Measurements from ENCODE around the gene TEC. TPM values are rescaled to one million over a fixed set of nuclear protein-coding genes. Genes with fewer than 3 reads are reported as not detected.
"Not testable (repeated sequence)": the region's sequence is repeated elsewhere in the genome, so short reads cannot be mapped to it uniquely, and the experiment has no call there.

Gene TEC
- total and polyA plus RNA-seq, 2 experiments from 2014 or later: 2.9 to 3.0 TPM

DNA sequence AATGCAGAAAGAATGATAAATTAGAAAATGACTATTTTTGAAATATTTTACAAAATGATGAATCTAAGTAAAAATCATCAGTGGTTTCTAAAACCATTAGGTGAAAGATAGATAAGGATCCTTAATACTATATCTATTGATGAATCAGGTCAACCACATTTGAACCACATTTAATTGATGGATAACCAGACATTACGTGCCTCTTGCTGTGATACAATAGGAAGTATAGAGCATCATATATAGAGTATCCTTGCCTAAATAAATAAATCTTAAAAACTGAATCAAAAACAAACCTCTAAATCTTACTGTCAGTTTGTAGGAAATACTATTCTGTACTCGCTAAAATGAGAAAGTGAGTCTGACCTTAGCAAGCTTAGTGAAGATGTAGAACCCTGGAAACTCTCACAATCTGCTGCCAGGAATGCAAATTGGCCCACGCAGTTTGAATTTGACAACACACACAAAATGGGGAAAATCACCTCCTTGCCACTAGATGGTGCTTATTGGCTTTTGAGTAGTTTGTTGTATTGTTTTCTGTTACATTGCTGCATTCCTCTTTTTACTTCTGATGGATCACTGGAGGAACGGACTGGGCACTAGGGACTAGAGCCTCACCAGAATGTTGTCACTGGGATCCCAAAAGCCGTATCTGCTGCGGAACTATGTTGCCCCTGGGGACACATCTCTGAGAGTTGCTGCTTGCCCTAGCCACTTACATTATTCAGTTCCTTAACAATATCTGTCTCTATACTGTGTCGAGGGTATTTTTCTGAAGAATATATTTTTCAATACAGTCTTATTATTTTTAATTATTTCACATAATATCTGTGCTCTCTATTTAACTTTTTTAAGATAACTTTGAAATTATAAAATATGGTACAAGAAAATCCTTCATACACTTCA lies 46.3 kb upstream of the TEC start:
- no peaks in the 10 kb centered on the region for H4K20me1 ChIP-seq (replicated peaks; ENCODE audit: insufficient read depth)
- H3K27ac ChIP-seq (ENCODE audit: low read depth): no peak overlapping the region
- Mint-ChIP-seq H3K4me3 (no peak overlapping the region), H3K27ac (no peak overlapping the region), H3K36me3 (ENCODE audit: low read depth) (no peaks in the 10 kb centered on the region), H3K4me1 (no peaks in the 10 kb centered on the region; the same call in 2 of the 3 replicates), H3K9me3 (peaks cover 3% of the 10 kb centered on the region; the same call in 1 of the 3 replicates), H3K27me3 (ENCODE audit: insufficient read depth, low read depth, poor library complexity) (peaks cover 2% of the 10 kb centered on the region)
- peak; percentile 78 for ATAC-seq
- H3F3A ChIP-seq (replicated peaks; ENCODE audit: low read depth): no peaks in the 10 kb centered on the region
- TF ChIP-seq ZNF114 (CRISPR knock-in tag; IDR thresholded peaks at IDR 0.05) (no peak), CTCF (conservative IDR thresholded peaks at IDR 0.05; ENCODE audit: low read depth in 2 of 2) (peak; percentile 83 to 84), STAT1 (IDR thresholded peaks at IDR 0.05; ENCODE audit: unreplicated experiment) (no peak), NANOG (IDR thresholded peaks at IDR 0.05; ENCODE audit: borderline replicate concordance) (no peak), ZNF331 (CRISPR knock-in tag; IDR thresholded peaks at IDR 0.05; ENCODE audit: low read depth) (no peak)
- H2AFZ ChIP-seq: no peak overlapping the region
- H3K79me2 ChIP-seq (replicated peaks; ENCODE audit: insufficient read depth): no peaks in the 10 kb centered on the region
- no peak overlapping the region for H3K4me2 ChIP-seq
- H3K9me2 ChIP-seq (ENCODE audit: insufficient read depth): no peaks in the 10 kb centered on the region
- no peaks in the 10 kb centered on the region for H3K36me3 ChIP-seq (ENCODE audit: insufficient read depth)
- H3K4me3 ChIP-seq: no peak overlapping the region
- no peaks in the 10 kb centered on the region for H3K4me1 ChIP-seq (ENCODE audit: insufficient read depth)
- DNase-seq (ENCODE audit: low spot score): peak; percentile 86
- no peaks in the 10 kb centered on the region for H3K27me3 ChIP-seq (ENCODE audit: insufficient read depth)

DNA sequence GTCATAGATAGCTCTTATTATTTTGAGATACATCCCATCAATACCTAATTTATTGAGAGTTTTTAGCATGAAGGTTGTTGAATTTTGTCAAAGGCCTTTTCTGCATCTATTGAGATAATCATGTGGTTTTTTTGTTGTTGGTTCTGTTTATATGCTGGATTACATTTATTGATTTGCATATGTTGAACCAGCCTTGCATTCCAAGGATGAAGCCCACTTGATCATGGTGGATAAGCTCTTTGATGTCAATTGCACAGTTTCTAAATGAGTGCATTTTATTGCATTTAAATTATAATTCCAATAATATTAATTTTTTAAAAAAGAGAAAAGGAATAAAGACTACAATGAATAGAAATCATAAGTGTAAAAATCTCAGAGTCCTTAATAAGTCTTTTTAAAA lies 45.1 kb upstream of the TEC start:
- H3K4me3 Mint-ChIP-seq, H2AFZ ChIP-seq, ATAC-seq: not testable (repeated sequence)

GRCh38 chr4:48311896-48312295 lies 42.3 kb upstream of the TEC start:
- Histone ChIP-seq H3K27me3 (ENCODE audit: insufficient read depth) (no peaks in the 10 kb centered on the region), H3K27ac (ENCODE audit: low read depth) (no peak overlapping the region), H3K9me2 (ENCODE audit: insufficient read depth) (no peaks in the 10 kb centered on the region), H3F3A (replicated peaks; ENCODE audit: low read depth) (no peaks in the 10 kb centered on the region), H3K36me3 (ENCODE audit: insufficient read depth) (no peaks in the 10 kb centered on the region), H4K20me1 (replicated peaks; ENCODE audit: insufficient read depth) (no peaks in the 10 kb centered on the region), H3K79me2 (replicated peaks; ENCODE audit: insufficient read depth) (no peaks in the 10 kb centered on the region), H3K4me2 (no peak overlapping the region), H3K4me3 (no peak overlapping the region), H3K4me1 (ENCODE audit: insufficient read depth) (no peaks in the 10 kb centered on the region), H2AFZ (no peak overlapping the region)
- TF ChIP-seq CTCF (conservative IDR thresholded peaks at IDR 0.05; ENCODE audit: low read depth in 2 of 2): no peak
- TF ChIP-seq ETS1 (IDR thresholded peaks at IDR 0.05): no peak
- DNase-seq (ENCODE audit: low spot score): no peak
- peaks cover 3% of the 10 kb centered on the region; the same call in 1 of the 3 replicates for H3K9me3 Mint-ChIP-seq
- no peak overlapping the region for H3K4me3 Mint-ChIP-seq
- H3K27ac Mint-ChIP-seq: no peak overlapping the region
- H3K36me3 Mint-ChIP-seq (ENCODE audit: low read depth): no peaks in the 10 kb centered on the region
- H3K4me1 Mint-ChIP-seq: peaks cover under 1% of the 10 kb centered on the region; the same call in 2 of the 3 replicates
- no peak for ATAC-seq
- H3K27me3 Mint-ChIP-seq (ENCODE audit: insufficient read depth, low read depth, poor library complexity): no peaks in the 10 kb centered on the region

More for the DNA sequence above, 45.1 kb upstream of the TEC start:
- DNase-seq (ENCODE audit: low spot score); H3F3A ChIP-seq (replicated peaks; ENCODE audit: low read depth); H3K27ac Mint-ChIP-seq; H3K9me2 ChIP-seq (ENCODE audit: insufficient read depth); H3K36me3 ChIP-seq (ENCODE audit: insufficient read depth); H3K4me3 ChIP-seq; H3K27ac ChIP-seq (ENCODE audit: low read depth); H4K20me1 ChIP-seq (replicated peaks; ENCODE audit: insufficient read depth); H3K36me3 Mint-ChIP-seq (ENCODE audit: low read depth); H3K9me3 Mint-ChIP-seq; H3K4me1 Mint-ChIP-seq; H3K4me2 ChIP-seq; H3K27me3 Mint-ChIP-seq (ENCODE audit: insufficient read depth, low read depth, poor library complexity); H3K27me3 ChIP-seq (ENCODE audit: insufficient read depth); H3K4me1 ChIP-seq (ENCODE audit: insufficient read depth); H3K79me2 ChIP-seq (replicated peaks; ENCODE audit: insufficient read depth): not testable (repeated sequence)
